WTC11 (cell line): ENCODE data around the gene CBFA2T3. TPM values are rescaled to one million over a fixed set of nuclear protein-coding genes. Genes with fewer than 3 reads are reported as not detected.

Source experiments
- ATAC-seq: fragments of 200-7000 bp; cut with Tn5 transposase; 2 replicates; pipeline ENCODE4 v1.10.0; 2021; ENCODE audit warnings: mild to moderate bottlenecking, moderate library complexity
- CTCF ChIA-PET: fragments of 300-600 bp; sonication (Branson Sonifier 250); formaldehyde crosslinking; loops from one replicate; lab custom pipeline; 2021; ENCODE audit warnings: antibody characterized with exemption; lab: Charles Lee
- POLR2A ChIA-PET: fragments of 350-600 bp; sonication (Branson Sonifier 250); formaldehyde crosslinking; loops from one replicate; lab custom pipeline; 2021; ENCODE audit warnings: antibody characterized with exemption; lab: Charles Lee
- DNase-seq: peaks from one replicate; pipeline ENCODE4 v3.0.0; 2021; ENCODE audit warnings: low spot score
- H3K27ac Mint-ChIP-seq: 2 replicates; pipeline ENCODE4 v1.8.0; 2021; ENCODE audit warnings: mixed read lengths
- H3K27me3 Mint-ChIP-seq: 2 replicates; pipeline ENCODE4 v1.8.0; 2021; ENCODE audit warnings: low read depth, mild to moderate bottlenecking, moderate library complexity, mixed read lengths
- H3K36me3 Mint-ChIP-seq: 2 replicates; pipeline ENCODE4 v1.8.0; 2021; ENCODE audit warnings: mixed read lengths
- H3K4me1 Mint-ChIP-seq: 2 replicates; pipeline ENCODE4 v1.8.0; 2022; ENCODE audit warnings: mixed read lengths
- H3K4me3 Mint-ChIP-seq: 2 replicates; pipeline ENCODE4 v1.8.0; 2021; ENCODE audit warnings: mild to moderate bottlenecking, moderate library complexity, mixed read lengths
- H3K9me3 Mint-ChIP-seq: 2 replicates; pipeline ENCODE4 v1.8.0; 2021; ENCODE audit warnings: mixed read lengths
- CBFB ChIP-seq: sonication (generic); formaldehyde crosslinking; IDR thresholded peaks from 2 replicates; pipeline ENCODE4 v1.8.1; 2022; ENCODE audit warnings: mild to moderate bottlenecking, low read depth, missing genetic modification reagents
- CTCF ChIP-seq: fragments of 200-600 bp; IDR thresholded peaks from 2 replicates; pipeline ENCODE4 v1.8.0; 2022; ENCODE audit warnings: antibody characterized with exemption
- E2F5 ChIP-seq: sonication (generic); formaldehyde crosslinking; IDR thresholded peaks from 2 replicates; pipeline ENCODE4 v1.8.1; 2022; ENCODE audit warnings: mild to moderate bottlenecking, moderate library complexity, missing genetic modification reagents
- ETV6 ChIP-seq: sonication (generic); formaldehyde crosslinking; IDR thresholded peaks from 2 replicates; pipeline ENCODE4 v1.8.1; 2022; ENCODE audit warnings: mild to moderate bottlenecking, missing genetic modification reagents
- HMGXB4 ChIP-seq: sonication (generic); formaldehyde crosslinking; IDR thresholded peaks from 2 replicates; pipeline ENCODE4 v1.8.1; 2023; ENCODE audit warnings: mild to moderate bottlenecking, moderate library complexity, missing genetic modification reagents
- MLX ChIP-seq: sonication (generic); formaldehyde crosslinking; IDR thresholded peaks from 2 replicates; pipeline ENCODE4 v1.8.1; 2023; ENCODE audit warnings: mild to moderate bottlenecking, missing genetic modification reagents, moderate library complexity
- NR1H2 ChIP-seq: sonication (generic); formaldehyde crosslinking; IDR thresholded peaks from 2 replicates; pipeline ENCODE4 v1.9.0; 2021; ENCODE audit warnings: mild to moderate bottlenecking, moderate library complexity, missing genetic modification reagents
- PRRX2 ChIP-seq: fragments of 250-450 bp; sonication (Bioruptor Pico); IDR thresholded peaks from 2 replicates; pipeline ENCODE4 v1.8.0; 2021; ENCODE audit warnings: mild to moderate bottlenecking
- total RNA-seq: library from RNA; stranded (reverse); gene quantifications from 3 replicates; pipeline ENCODE4 v1.2.3, GENCODE V29; 2021

Gene CBFA2T3
- total RNA-seq, 1 experiment from 2014 or later: 2.6 TPM

GRCh38 chr16:88943131-88943664 is 33.8 kb downstream of the CBFA2T3 start:
- Mint-ChIP-seq H3K27me3 (peaks cover 29% of the 10 kb centered on the region), H3K4me1 (no peaks in the 10 kb centered on the region), H3K4me3 (no peak overlapping the region), H3K36me3 (no peaks in the 10 kb centered on the region), H3K27ac (no peak overlapping the region), H3K9me3 (no peaks in the 10 kb centered on the region)
- TF ChIP-seq CBFB (CRISPR knock-in tag): no peak
- TF ChIP-seq ETV6 (CRISPR knock-in tag): no peak
- TF ChIP-seq PRRX2 (CRISPR knock-in tag): no peak
- POLR2A ChIA-PET: no interaction called here
- DNase-seq: no peak
- CTCF ChIA-PET: interaction anchor here (1.1 to 1.5 kb wide), 2 partner anchors 53 to 224 kb away, joined by 3 to 9 read pairs; no protein-coding TSS in a partner anchor
- ATAC-seq: no peak

GRCh38 chr16:88941913-88942909 is 34.8 kb downstream of the CBFA2T3 start:
- ATAC-seq: peak; percentile 82
- H3K4me3 Mint-ChIP-seq: peak overlapping the region; percentile 58
- no peaks in the 10 kb centered on the region for H3K36me3 Mint-ChIP-seq
- POLR2A ChIA-PET: no interaction called here
- CTCF ChIA-PET: interaction anchor here (0.6 to 1.8 kb wide), 13 partner anchors 18 to 251 kb away, joined by 3 to 13 read pairs (median 3); partner anchors contain the start of gene PIEZO1
- H3K27ac Mint-ChIP-seq: no peak overlapping the region
- peaks cover 29% of the 10 kb centered on the region for H3K27me3 Mint-ChIP-seq
- TF ChIP-seq CTCF (peak; percentile 83), MLX (CRISPR knock-in tag) (no peak), HMGXB4 (0 out of 2 replicates have a peak, but pooled peaks have one; percentile 29)
- TF ChIP-seq, all 79 proteins: peak for 2
- peak; percentile 83 for DNase-seq
- H3K9me3 Mint-ChIP-seq: no peaks in the 10 kb centered on the region
- no peaks in the 10 kb centered on the region for H3K4me1 Mint-ChIP-seq

- Mint-ChIP-seq H3K27me3 (peaks cover 29% of the 10 kb centered on the region), H3K4me3 (no peak overlapping the region)
- CTCF ChIA-PET: interaction anchor here (0.6 to 1.8 kb wide), 15 partner anchors 12 to 252 kb away, joined by 3 to 13 read pairs (median 3); partner anchors contain the start of gene PIEZO1
Observed at GRCh38 chr16:88940862-88941817, 35.9 kb downstream of the CBFA2T3 start.

More at GRCh38 chr16:88940862-88941817, 35.9 kb downstream of the CBFA2T3 start:
- DNase-seq: no peak
- POLR2A ChIA-PET: no interaction called here
- no peaks in the 10 kb centered on the region for H3K36me3 Mint-ChIP-seq
- peak; percentile 6 for ATAC-seq
- H3K9me3 Mint-ChIP-seq: no peaks in the 10 kb centered on the region
- no peaks in the 10 kb centered on the region for H3K4me1 Mint-ChIP-seq
- H3K27ac Mint-ChIP-seq: no peak overlapping the region
- no peak for TF ChIP-seq NR1H2
- 0 out of 2 replicates have a peak, but pooled peaks have one; percentile 16 for TF ChIP-seq E2F5 (CRISPR knock-in tag)
